Fibroblast of skin of left quadriceps (primary cell): ENCODE results near the gene INSRR.

ENCODE experiments used
- DNase-seq, 2 experiments: peaks; one replicate each; pipeline ENCODE4 v3.0.0-alpha.2; 2013; ENCODE audit warnings: low read depth in 2 of 2

The INSRR gene

GRCh38 chr1:156806512-156807440 is 52.1 kb downstream of the INSRR start:
- no peak for DNase-seq

- DNase-seq = peak; percentile 94 to 95
Observed at GRCh38 chr1:156805766-156806511, 53.0 kb downstream of the INSRR start.

- no peak for DNase-seq
Observed at GRCh38 chr1:156804572-156805243, 54.2 kb downstream of the INSRR start.

- DNase-seq = no peak
Observed at GRCh38 chr1:156804026-156804425, 54.9 kb downstream of the INSRR start.

- no peak for DNase-seq
Observed at GRCh38 chr1:156803086-156803851, 55.6 kb downstream of the INSRR start.

GRCh38 chr1:156802421-156802935 is 56.4 kb downstream of the INSRR start:
- no peak for DNase-seq

GRCh38 chr1:156801409-156802121 is 57.4 kb downstream of the INSRR start:
- DNase-seq = peak; percentile 98

GRCh38 chr1:156797212-156797871 is 61.6 kb downstream of the INSRR start:
- DNase-seq = no peak

- DNase-seq = peak; percentile 48 to 49
Observed at GRCh38 chr1:156796340-156797097, 62.4 kb downstream of the INSRR start.

- no peak for DNase-seq
Observed at GRCh38 chr1:156795787-156796186, 63.1 kb downstream of the INSRR start.

GRCh38 chr1:156795374-156795733 is 63.6 kb downstream of the INSRR start:
- DNase-seq = no peak

- no peak for DNase-seq
Observed at GRCh38 chr1:156794506-156795373, 64.2 kb downstream of the INSRR start.
